CD4-positive, alpha-beta T cell treated with Interleukin-4 for 4 hours (primary cell): Measurements from ENCODE around the gene RPUSD2.
"Not testable (repeated sequence)": the region's sequence is repeated elsewhere in the genome, so short reads cannot be mapped to it uniquely, and the experiment has no call there.

Experiments used
- DNase-seq: peaks from one replicate; pipeline ENCODE4 v3.0.0-alpha.2; 2020

Gene RPUSD2

DNA sequence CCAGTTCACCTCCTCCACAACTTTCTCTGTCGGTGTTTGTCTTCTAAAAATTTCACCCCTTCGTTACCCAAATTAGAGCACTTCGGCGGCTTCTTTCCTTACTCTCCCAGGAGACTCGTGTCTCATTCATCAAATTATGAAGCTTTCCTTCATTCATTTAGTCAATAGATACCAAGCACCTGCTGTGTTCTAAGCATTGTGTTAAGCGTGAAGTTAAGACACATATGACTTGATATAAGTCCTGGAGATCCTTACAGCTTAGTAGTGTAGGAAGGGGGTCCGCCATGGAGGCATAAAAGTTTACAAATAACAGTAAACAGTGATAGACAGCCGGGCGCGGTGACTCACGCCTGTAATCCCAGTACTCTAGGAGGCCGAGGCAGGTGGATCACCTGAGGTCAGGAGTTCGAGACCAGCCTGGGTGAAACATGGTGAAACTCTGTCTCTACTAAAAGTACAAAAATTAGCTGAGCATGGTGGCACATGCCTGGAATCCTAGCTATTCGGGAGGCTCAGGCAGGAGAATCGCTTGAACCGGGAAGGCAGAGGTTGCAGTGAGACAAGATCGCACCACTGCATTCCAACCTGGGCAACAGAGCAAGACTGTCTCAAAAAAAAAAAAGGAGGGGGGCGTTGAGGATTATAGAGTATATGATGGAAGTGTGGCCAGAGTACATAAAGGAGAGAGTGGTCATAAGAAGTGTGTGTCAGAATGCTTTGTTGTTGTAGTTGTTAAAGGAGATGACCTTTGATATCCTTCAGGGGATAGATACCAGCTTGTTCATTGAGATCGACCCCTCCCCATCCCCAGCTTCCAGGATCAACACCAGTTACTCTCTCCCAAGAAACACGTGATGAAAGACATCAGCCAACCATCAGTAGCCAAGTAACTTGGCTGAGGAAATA, 3.5 kb upstream of the RPUSD2 start:
- DNase-seq = no peak

DNA sequence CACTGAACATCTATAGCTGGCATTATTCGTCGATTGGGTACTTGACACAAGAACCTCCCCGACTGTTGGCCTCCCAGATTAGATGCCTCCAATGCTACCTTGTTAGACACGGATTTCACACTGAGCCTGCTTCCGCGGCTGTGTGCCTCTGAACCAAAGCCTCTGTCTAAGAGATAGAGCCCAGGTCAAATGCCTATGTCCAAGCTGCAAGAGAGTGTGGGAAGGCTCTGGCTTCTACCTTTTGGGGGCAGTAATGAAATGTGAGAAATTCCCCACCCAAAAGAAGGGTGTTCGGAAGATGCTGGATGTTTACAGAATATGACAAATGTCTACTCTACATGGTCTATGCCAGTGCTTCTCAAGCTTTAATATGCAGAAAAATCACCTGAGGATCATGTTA, 2.0 kb upstream of the RPUSD2 start:
- DNase-seq = no peak

- DNase-seq = no peak
These were observed 6.0 kb downstream of the RPUSD2 start for GRCh38 chr15:40575113-40575512.

DNA sequence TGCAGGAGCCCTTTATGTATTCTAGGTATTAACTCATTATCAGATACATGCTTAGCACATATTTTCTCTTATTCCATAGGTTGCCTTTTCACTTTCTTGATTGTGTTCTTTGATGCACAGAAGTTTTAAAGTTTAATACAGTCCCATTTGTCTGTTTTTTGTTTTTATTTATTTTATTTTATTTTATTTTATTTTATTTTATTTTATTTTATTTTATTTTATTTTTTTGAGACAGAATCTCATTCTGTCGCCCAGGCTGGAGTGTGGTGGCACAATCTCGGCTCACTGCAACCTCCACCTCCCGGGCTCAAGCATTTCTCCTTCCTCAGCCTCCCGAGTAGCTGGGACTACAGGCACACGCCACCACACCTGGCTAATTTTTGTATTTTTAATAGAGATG, 7.8 kb downstream of the RPUSD2 start:
- DNase-seq = not testable (repeated sequence)

DNA sequence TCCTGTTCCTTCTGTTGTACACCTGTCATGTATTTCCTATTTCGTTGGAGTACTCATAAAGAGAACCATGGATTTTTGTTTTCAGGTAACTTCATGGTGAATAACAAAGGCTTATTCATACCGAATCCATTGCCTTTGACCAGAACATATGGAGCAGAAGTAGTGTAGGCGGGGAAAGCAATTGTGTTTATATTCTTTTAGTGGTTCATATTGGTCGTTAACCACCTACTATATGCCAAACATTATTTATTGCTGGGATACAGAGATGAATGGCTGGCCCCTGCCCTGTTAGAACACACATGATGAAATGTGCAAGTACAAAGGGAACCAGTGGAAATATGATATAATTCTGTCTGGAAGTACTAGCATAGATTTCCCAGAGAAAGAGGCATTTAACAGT, 9.8 kb downstream of the RPUSD2 start:
- DNase-seq = no peak

DNA sequence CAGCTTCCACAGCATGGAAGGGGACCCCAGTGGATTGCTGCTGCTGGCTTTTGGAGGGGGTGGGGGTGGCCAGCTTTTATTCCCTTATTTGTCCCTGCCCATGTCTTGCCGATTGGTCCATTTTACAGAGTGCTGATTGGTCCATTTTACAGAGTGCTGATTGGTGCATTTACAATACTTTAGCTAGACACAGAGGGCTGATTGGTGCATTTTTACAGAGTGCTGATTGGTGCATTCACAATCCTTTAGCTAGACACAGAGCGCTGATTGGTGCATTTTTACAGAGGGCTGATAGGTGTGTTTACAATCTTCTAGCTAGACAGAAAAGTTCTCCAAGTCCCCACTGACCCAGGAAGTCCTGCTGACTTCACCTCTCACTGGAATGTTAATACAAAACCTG, 12.7 kb downstream of the RPUSD2 start:
- DNase-seq = not testable (repeated sequence)

DNA sequence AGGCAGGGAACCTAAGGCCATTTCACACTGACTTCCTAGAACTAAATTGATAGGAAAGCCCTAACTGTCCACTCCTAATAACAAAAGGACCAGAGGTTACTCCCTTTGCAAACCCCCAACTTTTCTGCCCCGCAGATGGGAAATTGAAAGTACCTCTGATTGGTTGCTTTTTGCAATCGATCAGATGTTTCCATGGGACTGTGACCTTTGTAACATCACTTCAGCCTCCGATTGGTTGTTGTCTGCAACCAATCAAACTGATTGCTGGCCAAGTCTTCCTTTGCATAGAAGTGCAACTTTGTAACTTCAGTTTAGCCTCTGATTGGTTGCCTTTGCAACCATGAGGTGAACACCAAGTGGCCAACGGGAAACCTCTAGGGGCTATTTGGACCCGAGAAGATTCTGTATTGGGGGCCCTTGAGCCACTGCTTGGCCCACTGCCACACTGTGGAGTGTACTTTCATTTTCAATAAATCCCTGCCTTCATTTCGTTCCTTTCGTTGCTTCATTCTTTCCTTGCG, 13.7 kb downstream of the RPUSD2 start:
- DNase-seq = peak; percentile 30

- DNase-seq = no peak
These were observed 15.1 kb downstream of the RPUSD2 start for GRCh38 chr15:40584191-40584590.

- DNase-seq = no peak
These were observed 21.6 kb downstream of the RPUSD2 start for GRCh38 chr15:40590667-40591050.

- no peak for DNase-seq
These were observed 22.3 kb downstream of the RPUSD2 start for GRCh38 chr15:40591389-40591788.

DNA sequence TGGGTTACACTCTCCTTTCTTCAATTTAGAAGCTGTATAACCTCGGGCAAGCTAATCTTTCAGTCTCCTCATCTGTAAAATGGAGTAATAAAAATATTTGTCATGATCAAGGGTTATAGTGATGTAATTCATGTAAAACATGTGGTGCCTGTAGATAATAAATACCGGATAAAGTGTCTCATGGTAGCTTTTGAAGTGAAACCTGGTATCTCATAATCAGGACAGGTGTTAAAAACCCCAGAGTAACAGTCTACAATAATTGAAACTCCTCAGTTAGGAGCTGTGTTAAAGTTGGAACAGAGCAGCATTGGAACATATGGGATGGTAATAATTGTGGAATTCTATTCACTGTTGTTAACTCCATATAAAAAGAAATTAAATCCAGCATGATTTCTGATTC, 24.1 kb downstream of the RPUSD2 start:
- DNase-seq = peak; percentile 48

GRCh38 chr15:40593588-40594428, 24.7 kb downstream of the RPUSD2 start, which contains the start of gene KNL1:
Gene KNL1 (plus strand): TSS chr15:40594249. CDS start chr15:40602932, 8,683 bp downstream.
- DNase-seq = peak; percentile 95

GRCh38 chr15:40594429-40594836, 25.3 kb downstream of the RPUSD2 start:
- DNase-seq = no peak

- DNase-seq = no peak
These were observed 26.1 kb downstream of the RPUSD2 start for GRCh38 chr15:40595219-40595618.

DNA sequence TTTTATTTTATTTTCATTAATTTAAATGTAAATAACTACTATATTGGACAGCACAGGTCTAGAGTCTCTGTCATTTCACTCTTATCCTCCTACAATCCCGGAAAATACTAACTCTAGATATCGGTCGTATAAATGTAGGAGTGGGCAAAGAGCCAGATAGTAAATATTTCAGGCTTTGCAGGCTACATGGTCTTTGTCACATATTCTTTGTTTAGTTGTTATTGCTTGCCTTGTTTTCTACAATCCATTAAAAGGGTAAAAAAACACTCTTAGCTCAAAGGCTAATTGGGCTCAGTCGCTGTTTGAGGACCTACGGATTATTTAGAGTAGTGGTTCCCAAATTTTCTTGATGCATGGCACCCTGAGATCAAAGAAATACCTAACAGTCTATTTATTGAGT, 26.7 kb downstream of the RPUSD2 start:
- DNase-seq = no peak

DNA sequence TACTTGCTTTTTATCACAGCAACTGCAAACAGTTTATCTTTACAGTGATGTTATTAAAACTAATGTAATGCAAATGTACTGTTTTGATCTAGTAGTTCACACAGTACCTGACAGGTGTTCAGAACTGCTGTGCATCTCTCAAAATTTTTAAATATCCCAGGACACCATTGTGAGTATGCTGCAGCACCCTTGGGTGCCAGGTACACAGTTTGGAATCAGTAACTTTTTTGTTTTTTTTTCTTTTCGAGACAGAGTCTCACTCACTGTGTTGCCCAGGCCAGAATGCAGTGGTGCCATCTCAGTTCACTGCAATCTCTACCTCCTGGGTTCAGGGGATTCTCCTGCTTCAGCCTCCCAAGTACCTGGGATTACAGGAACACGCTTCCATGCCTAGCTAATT, 27.9 kb downstream of the RPUSD2 start:
- no peak for DNase-seq

- no peak for DNase-seq
These were observed 29.0 kb downstream of the RPUSD2 start for GRCh38 chr15:40598126-40598525.

DNA sequence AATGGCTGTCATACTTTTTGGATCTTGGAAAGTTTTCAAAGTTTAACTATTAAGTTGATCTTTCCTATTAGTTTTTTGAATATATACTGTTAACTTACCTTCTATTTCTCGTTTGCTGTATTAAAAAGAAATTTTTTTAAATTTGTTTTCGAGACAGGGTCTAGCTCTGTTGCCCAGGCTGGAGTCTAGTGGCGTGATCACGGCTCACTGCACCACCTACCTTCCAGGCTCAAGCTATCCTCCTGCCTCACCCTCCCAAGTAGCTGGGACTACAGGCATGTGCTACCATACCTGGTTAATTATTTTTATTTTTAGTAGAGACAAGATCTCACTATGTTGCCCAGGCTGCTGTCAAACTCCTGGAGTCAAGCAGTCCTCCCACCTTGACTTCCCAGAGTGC, 29.6 kb downstream of the RPUSD2 start:
- DNase-seq = no peak

DNA sequence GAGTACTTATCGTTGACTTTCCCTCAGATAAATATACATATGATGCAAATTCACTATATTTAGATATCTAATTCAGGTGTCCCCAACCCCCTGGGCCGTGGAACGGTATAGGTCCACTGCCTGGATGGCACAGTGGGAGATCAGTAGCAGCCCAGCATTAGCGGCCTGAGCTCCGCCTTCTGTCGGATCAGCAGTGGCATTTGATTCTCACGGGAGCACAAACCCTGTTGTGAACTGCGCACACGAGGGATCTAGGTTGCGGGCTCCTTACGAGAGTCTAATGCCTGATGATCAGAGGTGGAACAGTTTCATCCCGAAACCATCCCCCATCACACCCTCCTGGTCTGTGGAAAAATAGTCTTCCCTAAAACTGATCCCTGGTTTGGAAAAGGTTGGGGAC, 31.9 kb downstream of the RPUSD2 start:
- DNase-seq = no peak

DNA sequence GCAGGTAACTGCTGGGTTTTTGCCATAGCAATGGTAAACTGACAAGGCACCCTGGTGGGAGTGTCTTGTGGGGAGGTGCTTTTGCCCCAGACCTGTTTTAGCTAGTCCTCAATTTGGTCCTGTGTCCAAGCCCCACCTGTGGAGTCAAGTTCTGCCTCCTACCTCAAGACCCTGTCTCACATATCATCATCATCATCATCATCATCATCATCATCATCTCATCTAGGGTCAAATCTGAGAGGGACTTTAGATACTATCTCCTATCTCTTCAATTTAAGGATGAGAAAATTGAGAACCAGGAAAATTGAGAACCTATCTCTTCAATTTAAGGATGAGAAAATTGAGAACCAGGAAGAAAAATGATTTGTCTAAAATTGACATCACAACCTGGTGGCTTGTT, 34.8 kb downstream of the RPUSD2 start:
- no peak for DNase-seq

DNA sequence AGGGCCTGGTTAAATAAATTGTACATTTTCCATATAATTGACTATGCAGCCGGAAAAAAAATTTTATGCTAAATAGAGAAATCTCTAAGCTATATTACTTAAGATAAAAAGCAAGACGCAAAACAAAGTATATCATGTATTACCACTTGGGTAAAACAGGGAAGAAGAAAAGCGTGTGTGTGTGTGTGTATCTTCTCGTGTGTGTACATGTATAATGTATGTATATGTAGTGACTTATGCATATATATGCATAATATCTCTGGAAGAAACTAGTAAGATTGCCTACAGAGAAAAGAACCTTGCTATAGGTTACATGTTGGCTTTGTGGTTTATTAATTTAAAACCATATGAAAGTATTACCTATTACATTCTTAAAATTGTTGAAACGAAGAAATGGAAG, 44.0 kb downstream of the RPUSD2 start:
- no peak for DNase-seq

DNA sequence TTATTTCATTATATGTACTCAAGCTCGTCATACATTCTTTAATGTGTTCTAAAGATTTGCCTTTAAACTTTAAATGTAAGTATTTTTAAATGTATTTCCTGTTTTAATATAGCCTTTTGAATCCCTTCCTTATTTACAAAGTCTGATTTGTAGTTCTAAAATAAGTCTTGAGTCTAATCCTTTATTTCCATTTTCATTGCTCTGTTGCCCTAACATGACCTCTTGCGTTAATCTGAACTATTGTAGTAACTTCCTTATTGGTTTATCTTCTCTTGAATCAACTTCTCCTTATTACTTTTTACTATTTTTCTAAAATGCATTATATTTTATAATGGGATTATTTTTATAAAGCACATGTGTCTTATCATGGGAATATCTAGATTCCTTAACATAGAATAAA, 48.9 kb downstream of the RPUSD2 start:
- no peak for DNase-seq

- no peak for DNase-seq
These were observed 49.8 kb downstream of the RPUSD2 start for GRCh38 chr15:40618906-40619305.

GRCh38 chr15:40623361-40623760, 54.3 kb downstream of the RPUSD2 start:
- no peak for DNase-seq
